ENCODE results near the gene SLC16A3.

The SLC16A3 gene

DNA sequence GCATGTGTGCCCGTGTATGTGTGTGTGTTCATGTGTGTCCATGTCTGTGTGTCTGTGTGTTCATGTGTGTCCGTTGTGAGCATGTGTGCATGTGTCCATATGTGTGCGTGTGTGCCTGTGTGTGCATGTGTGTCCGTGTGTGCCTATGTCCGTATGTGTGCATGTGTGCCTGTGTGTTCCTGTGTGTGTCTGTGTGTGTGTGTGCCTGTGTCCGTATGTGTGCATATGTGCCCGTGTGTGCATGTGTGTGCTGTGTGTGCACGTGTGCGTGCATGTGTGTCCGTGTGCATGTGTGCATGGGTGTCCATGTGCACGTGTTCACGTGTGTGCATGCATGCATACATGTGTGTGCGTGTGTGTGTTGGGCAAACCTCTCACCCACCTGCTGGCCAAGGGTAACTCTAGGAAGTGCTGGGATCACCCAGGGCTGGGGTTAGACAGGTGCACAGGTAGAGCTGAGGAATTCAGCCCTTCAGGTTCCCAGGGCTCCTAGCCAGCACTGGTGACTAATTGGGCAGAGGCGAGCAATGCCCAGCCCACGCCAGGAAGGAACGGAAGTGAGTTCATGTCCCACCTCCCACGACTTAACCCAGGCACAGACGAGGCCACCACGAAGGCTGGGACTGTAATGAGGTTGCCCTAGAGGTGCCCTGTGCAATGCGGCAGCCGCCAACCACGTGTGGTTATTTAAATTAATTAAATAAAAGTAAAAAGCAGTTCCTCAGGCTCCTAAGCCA lies 52.8 kb downstream of the SLC16A3 start:
- Histone ChIP-seq H3F3A (ENCODE audit: low read depth) (no peaks in the 10 kb centered on the region), H2AFZ (ENCODE audit: low read length) (no peak overlapping the region), H4K20me1 (ENCODE audit: insufficient read depth, low read length, poor library complexity, severe bottlenecking) (no peaks in the 10 kb centered on the region), H3K4me1 (ENCODE audit: insufficient read depth, low read length, poor library complexity, severe bottlenecking) (peaks cover 7% of the 10 kb centered on the region), H3K9me2 (replicated peaks; ENCODE audit: low read depth, low read length) (no peaks in the 10 kb centered on the region), H3K27me3 (ENCODE audit: insufficient read depth, low read length, poor library complexity, severe bottlenecking) (no peaks in the 10 kb centered on the region), H3K9me3 (ENCODE audit: insufficient read depth, low read depth, low read length) (no peaks in the 10 kb centered on the region), H3K9ac (ENCODE audit: low read depth, low read length, poor library complexity, severe bottlenecking) (no peak overlapping the region), H3K79me2 (ENCODE audit: insufficient read depth, low read length) (no peaks in the 10 kb centered on the region), H3K4me2 (ENCODE audit: low read depth, low read length, poor library complexity, severe bottlenecking) (no peak overlapping the region), H3K4me3 (ENCODE audit: low read length, poor library complexity, severe bottlenecking) (no peak overlapping the region), H3K36me3 (ENCODE audit: insufficient read depth, low read length) (no peaks in the 10 kb centered on the region)
- TF ChIP-seq CTCF (conservative IDR thresholded peaks at IDR 0.05; ENCODE audit: low read length) (no peak), EZH2phosphoT487 (IDR thresholded peaks at IDR 0.05; ENCODE audit: borderline replicate concordance) (no peak)

DNA sequence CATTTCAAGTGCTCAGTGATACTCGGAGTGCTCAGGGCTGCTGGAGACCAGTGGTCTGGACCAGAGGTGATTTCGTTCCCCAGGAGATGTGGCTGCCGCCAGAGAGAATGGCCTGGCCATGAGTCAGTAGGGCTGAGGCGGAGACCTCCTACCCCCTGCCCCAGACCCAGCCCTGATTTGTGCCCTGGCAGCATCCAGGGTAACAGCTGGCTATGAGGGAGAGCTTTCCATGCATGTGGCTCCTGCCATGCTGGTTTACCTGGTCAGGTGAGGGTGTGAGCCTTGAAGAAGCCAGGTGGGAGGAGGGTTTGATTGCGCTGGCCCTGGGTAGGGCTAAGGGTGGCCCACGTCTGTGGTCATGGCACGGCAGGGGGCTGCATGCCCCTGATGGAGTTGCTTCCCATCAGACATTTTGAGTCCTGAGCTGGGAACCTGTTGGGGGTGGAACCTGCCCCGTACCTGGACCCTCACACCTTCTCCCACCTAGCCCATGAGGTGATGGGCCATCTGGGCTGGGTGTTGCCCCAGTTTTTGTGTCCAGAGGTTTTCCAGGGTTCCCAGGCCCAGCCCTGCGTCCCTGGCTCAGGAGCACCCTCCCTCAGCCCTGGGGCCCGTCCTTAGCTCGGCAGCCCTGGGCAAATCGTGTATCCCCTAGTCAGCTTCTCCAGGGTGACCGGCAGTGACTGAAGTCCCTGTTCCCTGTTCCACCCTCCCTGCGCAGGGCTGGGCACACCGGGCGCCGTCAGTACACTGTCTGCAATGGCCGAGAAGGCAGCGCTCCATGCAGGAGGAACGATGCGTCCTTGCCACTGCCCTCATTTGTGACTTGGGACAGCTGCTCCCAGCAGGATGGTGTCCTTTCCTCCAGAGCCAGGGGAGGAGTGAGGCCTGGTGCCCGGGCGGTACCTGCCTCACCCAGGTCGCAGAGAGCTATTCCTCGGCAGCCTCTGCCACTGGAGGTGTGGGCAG lies 53.7 kb downstream of the SLC16A3 start:
- no peaks in the 10 kb centered on the region for H3K79me2 ChIP-seq (ENCODE audit: insufficient read depth, low read length)
- no peak overlapping the region for H3K4me3 ChIP-seq (ENCODE audit: low read length, poor library complexity, severe bottlenecking)
- no peak overlapping the region for H2AFZ ChIP-seq (ENCODE audit: low read length)
- H4K20me1 ChIP-seq (ENCODE audit: insufficient read depth, low read length, poor library complexity, severe bottlenecking): no peaks in the 10 kb centered on the region
- H3K9me3 ChIP-seq (ENCODE audit: insufficient read depth, low read depth, low read length): no peaks in the 10 kb centered on the region
- TF ChIP-seq CTCF (conservative IDR thresholded peaks at IDR 0.05; ENCODE audit: low read length) (no peak), EZH2phosphoT487 (IDR thresholded peaks at IDR 0.05; ENCODE audit: borderline replicate concordance) (no peak)
- no peak overlapping the region for H3K4me2 ChIP-seq (ENCODE audit: low read depth, low read length, poor library complexity, severe bottlenecking)
- peaks cover 13% of the 10 kb centered on the region for H3K4me1 ChIP-seq (ENCODE audit: insufficient read depth, low read length, poor library complexity, severe bottlenecking)
- no peaks in the 10 kb centered on the region for H3K9me2 ChIP-seq (replicated peaks; ENCODE audit: low read depth, low read length)
- no peaks in the 10 kb centered on the region for H3K36me3 ChIP-seq (ENCODE audit: insufficient read depth, low read length)
- H3F3A ChIP-seq (ENCODE audit: low read depth): no peaks in the 10 kb centered on the region
- H3K9ac ChIP-seq (ENCODE audit: low read depth, low read length, poor library complexity, severe bottlenecking): no peak overlapping the region
- no peaks in the 10 kb centered on the region for H3K27me3 ChIP-seq (ENCODE audit: insufficient read depth, low read length, poor library complexity, severe bottlenecking)

DNA sequence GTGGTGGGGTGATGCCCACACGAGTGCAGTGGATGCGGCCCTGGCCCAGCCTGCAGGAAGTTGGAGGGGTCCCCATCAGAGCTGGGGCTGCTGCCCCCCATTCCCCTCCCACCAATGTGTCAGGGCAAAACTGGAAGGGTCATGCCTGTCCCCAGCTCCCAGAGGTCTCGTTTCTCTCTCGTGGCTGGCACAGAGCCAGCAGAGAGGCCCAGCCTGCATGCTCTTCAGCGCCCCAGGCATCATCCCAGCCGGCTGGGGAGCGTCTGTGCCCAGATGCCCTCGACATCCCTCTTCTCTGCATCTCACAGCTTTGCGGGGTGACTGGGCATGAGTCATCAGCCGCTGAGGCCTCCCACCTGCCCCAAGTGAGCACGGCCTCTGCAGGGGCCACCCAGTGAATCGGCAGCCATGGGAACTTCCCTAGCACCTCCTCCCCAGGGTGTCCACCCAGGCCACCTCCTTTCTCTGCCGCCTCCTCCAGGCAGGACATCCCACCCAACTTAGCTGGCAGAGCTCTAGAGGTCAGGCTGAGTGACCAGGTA lies 54.4 kb downstream of the SLC16A3 start:
- Histone ChIP-seq H3K4me2 (ENCODE audit: low read depth, low read length, poor library complexity, severe bottlenecking) (no peak overlapping the region), H3F3A (ENCODE audit: low read depth) (no peaks in the 10 kb centered on the region), H3K4me1 (ENCODE audit: insufficient read depth, low read length, poor library complexity, severe bottlenecking) (peaks cover 20% of the 10 kb centered on the region), H3K27me3 (ENCODE audit: insufficient read depth, low read length, poor library complexity, severe bottlenecking) (no peaks in the 10 kb centered on the region), H4K20me1 (ENCODE audit: insufficient read depth, low read length, poor library complexity, severe bottlenecking) (no peaks in the 10 kb centered on the region), H3K9me2 (replicated peaks; ENCODE audit: low read depth, low read length) (no peaks in the 10 kb centered on the region), H3K36me3 (ENCODE audit: insufficient read depth, low read length) (no peaks in the 10 kb centered on the region), H3K79me2 (ENCODE audit: insufficient read depth, low read length) (no peaks in the 10 kb centered on the region), H3K9ac (ENCODE audit: low read depth, low read length, poor library complexity, severe bottlenecking) (no peak overlapping the region), H3K4me3 (ENCODE audit: low read length, poor library complexity, severe bottlenecking) (no peak overlapping the region), H2AFZ (ENCODE audit: low read length) (no peak overlapping the region), H3K9me3 (ENCODE audit: insufficient read depth, low read depth, low read length) (no peaks in the 10 kb centered on the region)
- TF ChIP-seq EZH2phosphoT487 (IDR thresholded peaks at IDR 0.05; ENCODE audit: borderline replicate concordance): no peak
- TF ChIP-seq CTCF (conservative IDR thresholded peaks at IDR 0.05; ENCODE audit: low read length): no peak
